Neural cell (in vitro differentiated cells): ENCODE data around the gene TPSG1.
A peak's percentile ranks its signal among the peaks of the same experiment; 100 is the strongest.

Experiments
- EP300 ChIP-seq: fragments of 450-650 bp; conservative IDR thresholded peaks from 2 replicates; pipeline ENCODE4 v1.6.1; 2014; ENCODE audit warnings: antibody characterized with exemption, mild to moderate bottlenecking, moderate library complexity; ENCODE audit not compliant: poor library complexity, severe bottlenecking
- EZH2 ChIP-seq: fragments of 200-600, 300-800 bp; shearing (Covaris generic), sonication (generic); IDR thresholded peaks from 2 replicates; pipeline ENCODE4 v1.6.1; 2014; ENCODE audit warnings: antibody characterized with exemption, low read length, borderline replicate concordance, mild to moderate bottlenecking; ENCODE audit not compliant: insufficient read depth, poor library complexity, severe bottlenecking
- POLR2AphosphoS5 ChIP-seq: IDR thresholded peaks from 2 replicates; pipeline ENCODE4 v1.6.1; 2012
- SMC3 ChIP-seq: fragments of 450-650 bp; conservative IDR thresholded peaks from 2 replicates; pipeline ENCODE4 v1.6.1; 2014; ENCODE audit warnings: antibody characterized with exemption, mild to moderate bottlenecking, moderate library complexity; ENCODE audit not compliant: poor library complexity
- TF ChIP-seq, protein P1 (sequence below): fragments of 450-650 bp; IDR thresholded peaks from 2 replicates; pipeline ENCODE4 v1.5.1; 2014; ENCODE audit warnings: antibody characterized with exemption, mild to moderate bottlenecking, moderate library complexity; ENCODE audit not compliant: poor library complexity, severe bottlenecking
- TF ChIP-seq, protein P2 (sequence below): IDR thresholded peaks from 2 replicates; pipeline ENCODE4 v1.6.1; 2012; ENCODE audit warnings: borderline replicate concordance

DNA sequence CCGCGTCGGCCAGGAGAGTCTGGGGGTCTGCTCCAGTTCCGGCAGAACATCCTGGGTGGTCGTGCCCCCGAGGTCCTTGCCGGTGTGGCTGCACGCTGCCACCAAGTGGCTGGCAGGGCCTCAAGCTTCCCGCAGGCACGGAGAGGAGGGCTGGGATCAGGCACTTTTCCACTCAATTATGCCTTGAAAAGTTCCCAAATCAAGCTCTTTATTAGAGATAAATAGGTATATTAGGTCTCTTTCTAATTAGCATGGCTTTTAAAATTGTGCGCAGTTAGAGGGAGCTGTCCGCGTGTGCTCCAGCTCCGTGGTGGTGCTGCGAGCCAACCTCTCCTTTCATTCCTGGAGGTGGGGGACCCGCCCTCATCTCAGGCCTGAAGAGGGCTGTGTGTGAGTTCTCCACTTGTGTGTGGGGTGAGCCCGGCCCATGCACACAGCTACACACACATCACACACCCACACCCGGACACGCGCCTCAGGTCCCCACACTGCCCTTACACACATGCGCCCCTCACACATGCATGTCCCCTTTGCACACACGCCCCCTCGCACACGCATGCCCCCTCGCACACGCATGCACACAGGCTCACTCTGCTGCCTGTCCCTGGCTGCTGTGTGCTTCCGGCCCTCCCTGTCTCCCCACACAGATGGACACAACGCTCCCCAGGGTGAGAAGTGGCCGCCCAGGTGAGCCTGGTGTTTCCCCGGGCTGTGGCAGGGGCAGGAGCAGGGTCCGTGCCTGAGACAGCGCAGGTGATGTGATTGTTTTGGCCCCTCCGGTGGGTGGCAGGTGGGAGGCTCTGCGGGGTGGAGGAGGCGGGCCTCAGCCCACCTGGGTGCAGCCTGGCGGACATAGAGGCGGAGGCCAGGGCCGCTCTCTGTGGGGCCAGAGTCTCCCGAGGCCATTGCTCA lies 43.4 kb downstream of the TPSG1 start:
- TF ChIP-seq, protein P1, sequence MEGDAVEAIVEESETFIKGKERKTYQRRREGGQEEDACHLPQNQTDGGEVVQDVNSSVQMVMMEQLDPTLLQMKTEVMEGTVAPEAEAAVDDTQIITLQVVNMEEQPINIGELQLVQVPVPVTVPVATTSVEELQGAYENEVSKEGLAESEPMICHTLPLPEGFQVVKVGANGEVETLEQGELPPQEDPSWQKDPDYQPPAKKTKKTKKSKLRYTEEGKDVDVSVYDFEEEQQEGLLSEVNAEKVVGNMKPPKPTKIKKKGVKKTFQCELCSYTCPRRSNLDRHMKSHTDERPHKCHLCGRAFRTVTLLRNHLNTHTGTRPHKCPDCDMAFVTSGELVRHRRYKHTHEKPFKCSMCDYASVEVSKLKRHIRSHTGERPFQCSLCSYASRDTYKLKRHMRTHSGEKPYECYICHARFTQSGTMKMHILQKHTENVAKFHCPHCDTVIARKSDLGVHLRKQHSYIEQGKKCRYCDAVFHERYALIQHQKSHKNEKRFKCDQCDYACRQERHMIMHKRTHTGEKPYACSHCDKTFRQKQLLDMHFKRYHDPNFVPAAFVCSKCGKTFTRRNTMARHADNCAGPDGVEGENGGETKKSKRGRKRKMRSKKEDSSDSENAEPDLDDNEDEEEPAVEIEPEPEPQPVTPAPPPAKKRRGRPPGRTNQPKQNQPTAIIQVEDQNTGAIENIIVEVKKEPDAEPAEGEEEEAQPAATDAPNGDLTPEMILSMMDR, result peak; percentile 55
- TF ChIP-seq, protein P2, sequence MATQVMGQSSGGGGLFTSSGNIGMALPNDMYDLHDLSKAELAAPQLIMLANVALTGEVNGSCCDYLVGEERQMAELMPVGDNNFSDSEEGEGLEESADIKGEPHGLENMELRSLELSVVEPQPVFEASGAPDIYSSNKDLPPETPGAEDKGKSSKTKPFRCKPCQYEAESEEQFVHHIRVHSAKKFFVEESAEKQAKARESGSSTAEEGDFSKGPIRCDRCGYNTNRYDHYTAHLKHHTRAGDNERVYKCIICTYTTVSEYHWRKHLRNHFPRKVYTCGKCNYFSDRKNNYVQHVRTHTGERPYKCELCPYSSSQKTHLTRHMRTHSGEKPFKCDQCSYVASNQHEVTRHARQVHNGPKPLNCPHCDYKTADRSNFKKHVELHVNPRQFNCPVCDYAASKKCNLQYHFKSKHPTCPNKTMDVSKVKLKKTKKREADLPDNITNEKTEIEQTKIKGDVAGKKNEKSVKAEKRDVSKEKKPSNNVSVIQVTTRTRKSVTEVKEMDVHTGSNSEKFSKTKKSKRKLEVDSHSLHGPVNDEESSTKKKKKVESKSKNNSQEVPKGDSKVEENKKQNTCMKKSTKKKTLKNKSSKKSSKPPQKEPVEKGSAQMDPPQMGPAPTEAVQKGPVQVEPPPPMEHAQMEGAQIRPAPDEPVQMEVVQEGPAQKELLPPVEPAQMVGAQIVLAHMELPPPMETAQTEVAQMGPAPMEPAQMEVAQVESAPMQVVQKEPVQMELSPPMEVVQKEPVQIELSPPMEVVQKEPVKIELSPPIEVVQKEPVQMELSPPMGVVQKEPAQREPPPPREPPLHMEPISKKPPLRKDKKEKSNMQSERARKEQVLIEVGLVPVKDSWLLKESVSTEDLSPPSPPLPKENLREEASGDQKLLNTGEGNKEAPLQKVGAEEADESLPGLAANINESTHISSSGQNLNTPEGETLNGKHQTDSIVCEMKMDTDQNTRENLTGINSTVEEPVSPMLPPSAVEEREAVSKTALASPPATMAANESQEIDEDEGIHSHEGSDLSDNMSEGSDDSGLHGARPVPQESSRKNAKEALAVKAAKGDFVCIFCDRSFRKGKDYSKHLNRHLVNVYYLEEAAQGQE, result no peak
- TF ChIP-seq POLR2AphosphoS5 (no peak), SMC3 (peak; percentile 63), EZH2 (no peak), EP300 (no peak)
